Measurements from ENCODE around the gene FRMD4A. TPM values are rescaled to one million over a fixed set of nuclear protein-coding genes. Genes with fewer than 3 reads are reported as not detected.

FRMD4A gene
- total and polyA plus RNA-seq, 2 of the 4 experiments (the other 2 are of a cell fraction), result 30.3 to 68.8 TPM

DNA sequence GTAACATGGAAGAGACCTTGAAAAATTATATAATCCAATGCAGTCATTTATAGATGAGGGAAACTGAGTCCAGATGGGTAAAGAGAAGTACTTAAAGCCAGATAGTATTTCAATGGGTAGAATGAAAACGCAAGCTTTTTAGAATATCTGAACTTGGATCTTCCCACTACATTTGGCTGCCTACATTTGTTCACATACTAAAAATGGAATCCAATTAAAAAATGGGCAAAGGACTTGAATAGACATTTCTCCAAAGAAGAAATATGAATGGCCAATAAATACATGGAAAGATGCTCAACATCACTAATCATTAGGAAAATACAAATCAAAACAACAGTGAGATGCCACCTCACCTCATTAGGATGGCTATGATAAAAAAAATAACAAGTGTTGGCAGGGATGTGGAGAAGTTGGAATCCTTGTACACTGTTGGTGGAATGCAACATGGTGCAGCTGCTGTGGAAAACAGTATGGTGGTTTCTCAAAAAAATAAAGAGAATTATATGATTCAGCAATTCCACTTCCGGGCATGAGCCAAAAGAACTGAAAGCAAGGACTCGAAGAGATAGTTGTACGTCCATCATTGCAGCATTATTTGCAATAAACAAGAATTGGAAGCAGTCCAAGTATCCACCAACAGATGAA, 188.0 kb downstream of the FRMD4A start:
- BruUV-seq (replicated peaks), result no TSS peak
- no peaks in the 10 kb centered on the region for H3K9me3 ChIP-seq (ENCODE audit: control insufficient read depth, insufficient read depth, low read length)
- H3K4me1 ChIP-seq (ENCODE audit: control insufficient read depth, insufficient read depth, low read length), result peaks cover 19% of the 10 kb centered on the region
- H3K9ac ChIP-seq (ENCODE audit: low read depth, low read length), result no peak overlapping the region
- ATAC-seq (ENCODE audit: low read depth) (no peak), DNase-seq (no peak)
- intact Hi-C loops (cut with micrococcal nuclease) (no loop called here), dilution Hi-C loops (cut with HindIII; ENCODE audit: low sequenced_read_pairs, unreplicated experiment) (no loop called here), in situ Hi-C loops (cut with MboI; ENCODE audit: low sequenced_read_pairs) (no loop called here)
- no peak overlapping the region for H3K4me2 ChIP-seq (ENCODE audit: low read depth, low read length)
- CTCF ChIA-PET, result interaction anchor here (0.6 to 1.4 kb wide), 2 partner anchors 11 to 277 kb away, joined by 3 read pairs; no protein-coding TSS in a partner anchor
- no peak overlapping the region for H4K5ac ChIP-seq (ENCODE audit: low read depth, low read length)
- no peak overlapping the region for H3K14ac ChIP-seq (replicated peaks; ENCODE audit: low read depth, low read length)
- H3K36me3 ChIP-seq (ENCODE audit: control insufficient read depth, insufficient read depth, low read length), result no peaks in the 10 kb centered on the region
- no peak overlapping the region for H2BK20ac ChIP-seq (ENCODE audit: low read depth, low read length)
- H3K79me1 ChIP-seq (ENCODE audit: low read depth in 1 of 2, low read length in 2 of 2), result no peaks in the 10 kb centered on the region
- no peak overlapping the region for H2AFZ ChIP-seq (replicated peaks; ENCODE audit: low read length, poor library complexity)
- H4K20me1 ChIP-seq (ENCODE audit: insufficient read depth, low read length), result no peaks in the 10 kb centered on the region
- TF ChIP-seq CHD1 (IDR thresholded peaks at IDR 0.05; ENCODE audit: low read depth, low read length), result no peak
- TF ChIP-seq MAZ (IDR thresholded peaks at IDR 0.05; ENCODE audit: borderline replicate concordance, low read depth, low read length), result no peak
- TF ChIP-seq, protein P1, sequence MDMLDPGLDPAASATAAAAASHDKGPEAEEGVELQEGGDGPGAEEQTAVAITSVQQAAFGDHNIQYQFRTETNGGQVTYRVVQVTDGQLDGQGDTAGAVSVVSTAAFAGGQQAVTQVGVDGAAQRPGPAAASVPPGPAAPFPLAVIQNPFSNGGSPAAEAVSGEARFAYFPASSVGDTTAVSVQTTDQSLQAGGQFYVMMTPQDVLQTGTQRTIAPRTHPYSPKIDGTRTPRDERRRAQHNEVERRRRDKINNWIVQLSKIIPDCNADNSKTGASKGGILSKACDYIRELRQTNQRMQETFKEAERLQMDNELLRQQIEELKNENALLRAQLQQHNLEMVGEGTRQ (IDR thresholded peaks at IDR 0.05; ENCODE audit: low read depth, low read length), result no peak
- no peak for TF ChIP-seq RFX5 (IDR thresholded peaks at IDR 0.05; ENCODE audit: low read depth, low read length)
- TF ChIP-seq MAFK (IDR thresholded peaks at IDR 0.05; ENCODE audit: low read depth, low read length), result no peak
- TF ChIP-seq FOS (IDR thresholded peaks at IDR 0.05; ENCODE audit: low read depth, low read length), result no peak
- no peak for TF ChIP-seq CEBPB (IDR thresholded peaks at IDR 0.05; ENCODE audit: low read depth, low read length)
- TF ChIP-seq NFE2L2 (IDR thresholded peaks at IDR 0.05; ENCODE audit: low read depth, low read length), result no peak
- TF ChIP-seq MXI1 (IDR thresholded peaks at IDR 0.05; ENCODE audit: borderline replicate concordance, low read depth, low read length), result no peak
- TF ChIP-seq RCOR1 (IDR thresholded peaks at IDR 0.05; ENCODE audit: insufficient replicate concordance, low read length), result no peak
- TF ChIP-seq POLR2A (IDR thresholded peaks at IDR 0.05; ENCODE audit: low read depth, low read length), result no peak
- TF ChIP-seq ELK1 (IDR thresholded peaks at IDR 0.05; ENCODE audit: borderline replicate concordance, low read depth, low read length), result no peak
- TF ChIP-seq RAD21 (IDR thresholded peaks at IDR 0.05; ENCODE audit: low read length), result no peak
- TF ChIP-seq BHLHE40 (IDR thresholded peaks at IDR 0.05; ENCODE audit: low read depth, low read length), result no peak
- TF ChIP-seq, protein P2, sequence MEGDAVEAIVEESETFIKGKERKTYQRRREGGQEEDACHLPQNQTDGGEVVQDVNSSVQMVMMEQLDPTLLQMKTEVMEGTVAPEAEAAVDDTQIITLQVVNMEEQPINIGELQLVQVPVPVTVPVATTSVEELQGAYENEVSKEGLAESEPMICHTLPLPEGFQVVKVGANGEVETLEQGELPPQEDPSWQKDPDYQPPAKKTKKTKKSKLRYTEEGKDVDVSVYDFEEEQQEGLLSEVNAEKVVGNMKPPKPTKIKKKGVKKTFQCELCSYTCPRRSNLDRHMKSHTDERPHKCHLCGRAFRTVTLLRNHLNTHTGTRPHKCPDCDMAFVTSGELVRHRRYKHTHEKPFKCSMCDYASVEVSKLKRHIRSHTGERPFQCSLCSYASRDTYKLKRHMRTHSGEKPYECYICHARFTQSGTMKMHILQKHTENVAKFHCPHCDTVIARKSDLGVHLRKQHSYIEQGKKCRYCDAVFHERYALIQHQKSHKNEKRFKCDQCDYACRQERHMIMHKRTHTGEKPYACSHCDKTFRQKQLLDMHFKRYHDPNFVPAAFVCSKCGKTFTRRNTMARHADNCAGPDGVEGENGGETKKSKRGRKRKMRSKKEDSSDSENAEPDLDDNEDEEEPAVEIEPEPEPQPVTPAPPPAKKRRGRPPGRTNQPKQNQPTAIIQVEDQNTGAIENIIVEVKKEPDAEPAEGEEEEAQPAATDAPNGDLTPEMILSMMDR (conservative IDR thresholded peaks at IDR 0.05; ENCODE audit: low read depth, low read length), result no peak
- no peak for TF ChIP-seq SMC3 (IDR thresholded peaks at IDR 0.05; ENCODE audit: low read depth, low read length)
- H4K8ac ChIP-seq (ENCODE audit: low read depth in 2 of 2, low read length in 2 of 2), result no peak overlapping the region
- H3K27me3 ChIP-seq (ENCODE audit: control insufficient read depth, insufficient read depth, low read length), result 0 out of 2 replicates have a peak, but pooled peaks cover 2% of the 10 kb centered on the region
- H3K56ac ChIP-seq (ENCODE audit: extremely low read depth, insufficient read depth, low read length), result no peak overlapping the region
- peak overlapping the region; percentile 6; the same call in 1 of the 2 replicates for H2BK120ac ChIP-seq (ENCODE audit: low read depth, low read length)
- H3K18ac ChIP-seq (ENCODE audit: low read depth, low read length), result peak overlapping the region; percentile 66; the same call in 1 of the 2 replicates
- POLR2A ChIA-PET (ENCODE audit: unreplicated experiment), result interaction anchor here (0.6 kb wide), 1 partner anchor 293 kb away, joined by 3 read pairs; no protein-coding TSS in a partner anchor
- H4K91ac ChIP-seq (ENCODE audit: insufficient read depth, low read depth, low read length), result no peak overlapping the region
- H2BK15ac ChIP-seq (ENCODE audit: low read depth, low read length), result peak overlapping the region; percentile 52; the same call in 2 of the 3 replicates
- H2AK5ac ChIP-seq (ENCODE audit: low read depth, low read length), result no peak overlapping the region
- H2BK5ac ChIP-seq (ENCODE audit: low read depth, low read length, poor library complexity, severe bottlenecking), result no peak overlapping the region
- H3K9me1 ChIP-seq (ENCODE audit: insufficient read depth, low read length), result peaks cover 8% of the 10 kb centered on the region
- no peak overlapping the region for H2AK9ac ChIP-seq (replicated peaks; ENCODE audit: low read depth, low read length, poor library complexity)
- H3K23ac ChIP-seq (ENCODE audit: low read depth, low read length), result no peak overlapping the region
- no peak overlapping the region for H3K27ac ChIP-seq (ENCODE audit: insufficient read depth, low read length)
- H3K4ac ChIP-seq (ENCODE audit: low read depth, low read length), result no peak overlapping the region
- no CpG with 5 or more reads among the region's 4 CpGs for WGBS, 2 experiments (ENCODE audit: extremely low coverage in 2 of 2, insufficient read length in 1 of 2)
- no peak overlapping the region for H3K4me3 ChIP-seq (ENCODE audit: insufficient read depth, low read depth, low read length)

Measured in IMR-90 (cell line).